A549 (cell line): ENCODE data around the gene NDEL1. TPM values are rescaled to one million over a fixed set of nuclear protein-coding genes. Genes with fewer than 3 reads are reported as not detected.

Source experiments
- polyA plus RNA-seq, 4 experiments: library from polyadenylated mRNA; depleted of rRNA in 3 of 4; stranded (reverse); fragments of >200 nt; fragmentation: RNase III in 1 of 4; extraction: RNeasy Plus Mini Kit Qiagen cat#74134 plus additional on column Dnase treatment in 1 of 4; gene quantifications; 2 replicates in 3 of 4; 3 replicates in 1 of 4; pipeline ENCODE4 v1.2.3, GENCODE V29; 2011 to 2017
- small RNA-seq, 6 experiments: library from RNA; depleted of rRNA; stranded (forward); fragments of <200 nt; gene quantifications; one replicate each; pipeline ENCODE3, GENCODE V24; 2012

NDEL1 gene
- polyA plus RNA-seq, 2 of the 4 experiments (the other 2 are of a cell fraction) = 53.3 to 91.0 TPM

Small RNAs within 50 kb of the gene (small RNA-seq; reads per million reads assigned to genes)
- gene RNU7-43P = 0 to 0.86 (median 0) reads per million in 6 experiments

Other genes starting within 250 kb of the NDEL1 start
- 3.0 and 3.3 TPM in 2 replicates for gene BORCS6, start 245.7 kb upstream of the NDEL1 start, polyA plus RNA-seq (2011; rRNA removed)
- gene BORCS6, start 245.7 kb upstream of the NDEL1 start, polyA plus RNA-seq (2017; fragmentation: RNase III; extraction: RNeasy Plus Mini Kit Qiagen cat#74134 plus additional on column Dnase treatment) = 4.1 to 6.6 TPM (median 6.1 TPM) in 3 replicates
- gene AURKB, start 225.3 kb upstream of the NDEL1 start, polyA plus RNA-seq (2011; rRNA removed) = 51.0 and 59.5 TPM in 2 replicates
- gene AURKB, start 225.3 kb upstream of the NDEL1 start, polyA plus RNA-seq (2017; fragmentation: RNase III; extraction: RNeasy Plus Mini Kit Qiagen cat#74134 plus additional on column Dnase treatment) = 124 to 137 TPM (median 130 TPM) in 3 replicates
- gene CTC1, start 187.8 kb upstream of the NDEL1 start, polyA plus RNA-seq (2011; rRNA removed) = 21.9 and 32.7 TPM in 2 replicates
- gene CTC1, start 187.8 kb upstream of the NDEL1 start, polyA plus RNA-seq (2017; fragmentation: RNase III; extraction: RNeasy Plus Mini Kit Qiagen cat#74134 plus additional on column Dnase treatment) = 14.9 to 21.7 TPM (median 19.7 TPM) in 3 replicates
- 51.9 and 64.5 TPM in 2 replicates for gene PFAS, start 186.6 kb upstream of the NDEL1 start, polyA plus RNA-seq (2011; rRNA removed)
- gene PFAS, start 186.6 kb upstream of the NDEL1 start, polyA plus RNA-seq (2017; fragmentation: RNase III; extraction: RNeasy Plus Mini Kit Qiagen cat#74134 plus additional on column Dnase treatment) = 58.2 to 60.1 TPM (median 59.2 TPM) in 3 replicates
- 56.4 and 60.4 TPM in 2 replicates for gene RANGRF, start 147.2 kb upstream of the NDEL1 start, polyA plus RNA-seq (2011; rRNA removed)
- gene RANGRF, start 147.2 kb upstream of the NDEL1 start, polyA plus RNA-seq (2017; fragmentation: RNase III; extraction: RNeasy Plus Mini Kit Qiagen cat#74134 plus additional on column Dnase treatment) = 43.6 to 49.0 TPM (median 47.2 TPM) in 3 replicates
- 6.8 and 9.1 TPM in 2 replicates for gene SLC25A35, start 140.5 kb upstream of the NDEL1 start, polyA plus RNA-seq (2011; rRNA removed)
- gene SLC25A35, start 140.5 kb upstream of the NDEL1 start, polyA plus RNA-seq (2017; fragmentation: RNase III; extraction: RNeasy Plus Mini Kit Qiagen cat#74134 plus additional on column Dnase treatment) = 7.5 to 11.2 TPM (median 10.1 TPM) in 3 replicates
- gene ARHGEF15, start 125.6 kb upstream of the NDEL1 start, polyA plus RNA-seq (2011; rRNA removed) = not detected in 2 replicates
- gene ARHGEF15, start 125.6 kb upstream of the NDEL1 start, polyA plus RNA-seq (2017; fragmentation: RNase III; extraction: RNeasy Plus Mini Kit Qiagen cat#74134 plus additional on column Dnase treatment) = not detected in 3 replicates
- not detected in 2 replicates for gene ODF4, start 96.0 kb upstream of the NDEL1 start, polyA plus RNA-seq (2011; rRNA removed)
- not detected in 3 replicates for gene ODF4, start 96.0 kb upstream of the NDEL1 start, polyA plus RNA-seq (2017; fragmentation: RNase III; extraction: RNeasy Plus Mini Kit Qiagen cat#74134 plus additional on column Dnase treatment)
- 6,286 and 7,141 TPM in 2 replicates for gene RPL26, start 52.7 kb upstream of the NDEL1 start, polyA plus RNA-seq (2011; rRNA removed)
- gene RPL26, start 52.7 kb upstream of the NDEL1 start, polyA plus RNA-seq (2017; fragmentation: RNase III; extraction: RNeasy Plus Mini Kit Qiagen cat#74134 plus additional on column Dnase treatment) = 5,521 to 6,159 TPM (median 5,591 TPM) in 3 replicates
- not detected in 2 replicates for gene RNF222, start 38.1 kb upstream of the NDEL1 start, polyA plus RNA-seq (2011; rRNA removed)
- not detected in 3 replicates for gene RNF222, start 38.1 kb upstream of the NDEL1 start, polyA plus RNA-seq (2017; fragmentation: RNase III; extraction: RNeasy Plus Mini Kit Qiagen cat#74134 plus additional on column Dnase treatment)
- 28.3 TPM in 2 replicates for gene MYH10, start 194.8 kb downstream of the NDEL1 start, polyA plus RNA-seq (2011; rRNA removed)
- 26.4 to 26.7 TPM (median 26.5 TPM) in 3 replicates for gene MYH10, start 194.8 kb downstream of the NDEL1 start, polyA plus RNA-seq (2017; fragmentation: RNase III; extraction: RNeasy Plus Mini Kit Qiagen cat#74134 plus additional on column Dnase treatment)